AG04450 (cell line): ENCODE measurements around the gene ZIC5. TPM values are rescaled to one million over a fixed set of nuclear protein-coding genes. Genes with fewer than 3 reads are reported as not detected.
"Not testable (repeated sequence)": the region's sequence is repeated elsewhere in the genome, so short reads cannot be mapped to it uniquely, and the experiment has no call there.

Source experiments
- CTCF ChIA-PET: fragments of 300-600, 350-600 bp; formaldehyde crosslinking; extraction: SDS; loops from one replicate; lab custom pipeline; 2022; ENCODE audit warnings: antibody characterized with exemption, inconsistent platforms; lab: Charles Lee
- POLR2A ChIA-PET: fragments of 350-600 bp; formaldehyde crosslinking; extraction: SDS; loops from one replicate; lab custom pipeline; 2021; ENCODE audit warnings: antibody characterized with exemption, inconsistent platforms; lab: Yijun Ruan, JAX
- DNase-seq: peaks from one replicate; pipeline ENCODE4 v3.0.0-alpha.2; 2011; ENCODE audit warnings: low read depth, low spot score
- H3K27ac ChIP-seq: one replicate; pipeline ENCODE4 v1.5.1; 2012; ENCODE audit warnings: low read depth, low read length, control low read depth
- H3K27me3 ChIP-seq: one replicate; pipeline ENCODE4 v1.6.0; 2012; ENCODE audit warnings: low read length; ENCODE audit not compliant: control insufficient read depth, insufficient read depth
- H3K4me3 ChIP-seq: 2 replicates; pipeline ENCODE4 v1.5.1; 2011; ENCODE audit warnings: mild to moderate bottlenecking, low read depth, low read length, control low read depth
- H3K9me3 ChIP-seq: 2 replicates; pipeline ENCODE4 v1.5.1; 2012; ENCODE audit warnings: low read length; ENCODE audit not compliant: control insufficient read depth, insufficient read depth
- polyA plus RNA-seq: library from polyadenylated mRNA; depleted of rRNA; stranded (reverse); fragments of >200 nt; gene quantifications from 2 replicates; pipeline ENCODE4 v1.2.3, GENCODE V29; 2011
- TF ChIP-seq, protein P1 (sequence below): IDR thresholded peaks from 2 replicates; pipeline ENCODE4 v1.5.1; 2011; ENCODE audit warnings: low read depth, low read length, control low read depth, inconsistent platforms

Gene ZIC5
- polyA plus RNA-seq, 1 experiment, result not detected

DNA sequence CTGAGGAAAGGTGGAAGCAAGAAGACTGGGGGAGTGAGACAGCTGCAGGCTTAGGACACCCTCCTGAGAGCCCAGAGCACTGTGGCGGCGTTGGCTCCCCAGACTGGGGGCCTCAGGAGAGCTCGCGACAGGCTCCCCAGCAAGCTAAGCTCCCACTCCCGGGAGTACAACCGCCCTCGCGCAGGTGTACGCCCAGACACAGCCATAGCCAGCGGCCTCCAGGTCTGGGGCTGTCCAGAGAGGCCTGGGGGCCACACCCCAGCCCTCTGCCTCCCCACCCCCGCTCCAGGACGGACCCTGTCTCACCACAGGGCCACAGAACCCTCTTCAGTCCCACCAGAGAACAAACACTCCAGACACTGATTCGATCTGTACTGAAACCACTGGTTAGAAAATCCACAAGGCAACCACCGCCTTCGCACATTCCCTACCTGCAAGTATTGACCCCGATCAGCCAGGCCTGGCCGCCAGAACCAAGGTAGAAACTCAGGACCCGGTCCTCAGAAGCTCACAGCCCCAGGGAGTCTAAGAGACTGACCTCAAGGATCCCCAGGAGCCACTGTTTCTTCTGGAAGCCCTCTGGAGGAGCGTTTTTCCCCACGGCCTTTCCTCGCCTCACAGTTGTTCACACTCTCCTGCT lies 16.3 kb downstream of the ZIC5 start:
- POLR2A ChIA-PET, result no interaction called here

DNA sequence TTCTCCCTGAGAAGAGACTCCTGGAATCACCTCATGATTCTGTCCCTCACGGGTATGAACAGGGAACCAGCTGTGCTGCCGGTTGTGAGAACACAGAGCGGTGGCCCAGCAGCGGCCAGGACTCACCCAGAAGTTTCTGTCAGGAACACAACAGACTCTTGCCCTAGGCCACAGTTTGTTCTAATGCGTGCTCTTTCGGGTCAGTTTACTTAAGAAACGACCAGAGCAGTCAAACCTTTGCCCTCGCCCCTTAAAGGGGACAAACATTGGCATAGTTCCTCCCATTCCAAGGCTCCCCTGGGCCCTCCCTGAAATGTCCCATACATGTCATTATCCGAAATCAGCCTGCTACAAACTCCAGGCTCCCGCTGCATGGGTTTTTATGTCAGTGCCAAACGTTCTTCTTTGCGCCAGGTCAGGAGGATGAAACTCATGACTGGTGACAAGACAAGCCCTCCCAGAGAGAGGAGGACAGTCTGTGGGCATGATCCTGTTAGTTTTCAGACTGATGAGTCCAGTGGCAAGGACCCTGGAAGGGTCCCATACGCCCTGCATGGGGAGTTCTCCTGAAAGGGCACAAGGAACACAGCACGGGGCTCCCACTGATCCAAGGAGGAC lies 18.3 kb downstream of the ZIC5 start:
- TF ChIP-seq, protein P1, sequence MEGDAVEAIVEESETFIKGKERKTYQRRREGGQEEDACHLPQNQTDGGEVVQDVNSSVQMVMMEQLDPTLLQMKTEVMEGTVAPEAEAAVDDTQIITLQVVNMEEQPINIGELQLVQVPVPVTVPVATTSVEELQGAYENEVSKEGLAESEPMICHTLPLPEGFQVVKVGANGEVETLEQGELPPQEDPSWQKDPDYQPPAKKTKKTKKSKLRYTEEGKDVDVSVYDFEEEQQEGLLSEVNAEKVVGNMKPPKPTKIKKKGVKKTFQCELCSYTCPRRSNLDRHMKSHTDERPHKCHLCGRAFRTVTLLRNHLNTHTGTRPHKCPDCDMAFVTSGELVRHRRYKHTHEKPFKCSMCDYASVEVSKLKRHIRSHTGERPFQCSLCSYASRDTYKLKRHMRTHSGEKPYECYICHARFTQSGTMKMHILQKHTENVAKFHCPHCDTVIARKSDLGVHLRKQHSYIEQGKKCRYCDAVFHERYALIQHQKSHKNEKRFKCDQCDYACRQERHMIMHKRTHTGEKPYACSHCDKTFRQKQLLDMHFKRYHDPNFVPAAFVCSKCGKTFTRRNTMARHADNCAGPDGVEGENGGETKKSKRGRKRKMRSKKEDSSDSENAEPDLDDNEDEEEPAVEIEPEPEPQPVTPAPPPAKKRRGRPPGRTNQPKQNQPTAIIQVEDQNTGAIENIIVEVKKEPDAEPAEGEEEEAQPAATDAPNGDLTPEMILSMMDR, result no peak
- no peak for DNase-seq
- Histone ChIP-seq H3K27ac (no peak overlapping the region), H3K9me3 (peaks cover 11% of the 10 kb centered on the region; the same call in 1 of the 2 replicates), H3K4me3 (no peak overlapping the region), H3K27me3 (peaks cover 68% of the 10 kb centered on the region)
- CTCF ChIA-PET, result no interaction called here
- POLR2A ChIA-PET, result no interaction called here

More for the DNA sequence above, 16.3 kb downstream of the ZIC5 start:
- Histone ChIP-seq H3K27me3 (peaks cover 80% of the 10 kb centered on the region), H3K9me3 (peaks cover 18% of the 10 kb centered on the region; the same call in 1 of the 2 replicates), H3K4me3 (no peak overlapping the region), H3K27ac (no peak overlapping the region)
- TF ChIP-seq, protein P1, result no peak
- CTCF ChIA-PET, result interaction anchor here (1.1 kb wide), 1 partner anchor 588 kb away, joined by 3 read pairs; no protein-coding TSS in a partner anchor
- DNase-seq, result no peak

DNA sequence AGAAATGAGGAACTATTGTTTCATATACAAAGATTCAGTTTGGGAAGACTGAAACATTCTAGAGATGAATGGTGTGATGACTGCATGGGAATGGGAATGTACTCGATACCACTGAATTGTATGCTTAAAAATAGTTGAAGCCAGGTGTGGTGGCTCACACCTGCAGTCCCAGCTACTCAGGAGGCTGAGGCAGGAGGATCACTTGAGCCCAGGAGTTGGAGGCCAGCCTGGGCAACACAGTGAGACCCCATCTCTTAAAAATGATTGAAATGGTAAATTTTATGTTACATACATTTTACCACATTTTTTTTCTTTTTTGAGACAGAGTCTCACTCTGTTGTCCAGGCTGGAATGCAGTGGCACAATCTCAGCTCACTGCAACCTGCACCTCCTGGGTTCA lies 19.9 kb downstream of the ZIC5 start:
- POLR2A ChIA-PET, CTCF ChIA-PET, DNase-seq, H3K27ac ChIP-seq, H3K4me3 ChIP-seq: not testable (repeated sequence)
- Histone ChIP-seq H3K9me3 (peaks cover 11% of the 10 kb centered on the region; the same call in 1 of the 2 replicates), H3K27me3 (peaks cover 53% of the 10 kb centered on the region)

DNA sequence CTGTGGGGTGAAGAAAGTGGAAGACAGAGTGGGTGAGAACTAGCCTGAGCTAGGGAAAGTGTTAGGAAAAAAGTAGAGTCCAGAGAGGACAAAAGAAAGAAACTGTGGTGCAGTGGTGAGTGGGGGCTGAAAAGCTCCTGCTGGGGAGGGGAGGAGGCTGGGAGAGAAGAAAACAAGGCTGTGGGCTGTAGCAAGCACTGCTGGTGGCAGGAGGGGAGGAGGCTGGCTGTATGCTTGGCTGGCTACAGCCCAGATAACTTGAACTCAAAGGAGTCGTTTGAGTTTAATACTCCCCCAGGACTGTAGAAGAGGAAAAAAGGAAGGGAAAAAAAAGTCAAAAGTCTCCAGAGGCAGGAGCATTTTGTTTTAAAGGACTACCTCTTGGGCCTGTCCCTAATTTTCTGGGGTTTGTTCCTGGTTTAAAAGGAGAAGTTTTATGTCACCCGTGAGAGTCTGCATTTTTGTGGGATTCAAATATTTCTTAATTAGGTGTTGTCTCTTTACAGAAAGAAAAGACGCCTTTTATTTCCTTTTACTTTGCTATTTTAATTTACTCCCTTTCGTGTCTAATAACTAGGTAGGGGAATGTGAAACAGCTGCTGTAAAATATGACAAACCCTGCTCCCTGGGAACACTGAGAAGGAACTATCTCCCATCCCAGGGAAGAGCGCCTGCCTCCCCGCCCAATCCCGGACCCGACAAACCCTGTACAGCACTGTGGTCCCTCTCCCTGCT lies 21.7 kb downstream of the ZIC5 start:
- H3K9me3 ChIP-seq, result no peaks in the 10 kb centered on the region; the same call in 1 of the 2 replicates
- POLR2A ChIA-PET, result no interaction called here
- CTCF ChIA-PET, result no interaction called here
- H3K27ac ChIP-seq, result no peak overlapping the region
- H3K27me3 ChIP-seq, result peaks cover 37% of the 10 kb centered on the region
- TF ChIP-seq, protein P1, result no peak
- H3K4me3 ChIP-seq, result no peak overlapping the region
- no peak for DNase-seq

DNA sequence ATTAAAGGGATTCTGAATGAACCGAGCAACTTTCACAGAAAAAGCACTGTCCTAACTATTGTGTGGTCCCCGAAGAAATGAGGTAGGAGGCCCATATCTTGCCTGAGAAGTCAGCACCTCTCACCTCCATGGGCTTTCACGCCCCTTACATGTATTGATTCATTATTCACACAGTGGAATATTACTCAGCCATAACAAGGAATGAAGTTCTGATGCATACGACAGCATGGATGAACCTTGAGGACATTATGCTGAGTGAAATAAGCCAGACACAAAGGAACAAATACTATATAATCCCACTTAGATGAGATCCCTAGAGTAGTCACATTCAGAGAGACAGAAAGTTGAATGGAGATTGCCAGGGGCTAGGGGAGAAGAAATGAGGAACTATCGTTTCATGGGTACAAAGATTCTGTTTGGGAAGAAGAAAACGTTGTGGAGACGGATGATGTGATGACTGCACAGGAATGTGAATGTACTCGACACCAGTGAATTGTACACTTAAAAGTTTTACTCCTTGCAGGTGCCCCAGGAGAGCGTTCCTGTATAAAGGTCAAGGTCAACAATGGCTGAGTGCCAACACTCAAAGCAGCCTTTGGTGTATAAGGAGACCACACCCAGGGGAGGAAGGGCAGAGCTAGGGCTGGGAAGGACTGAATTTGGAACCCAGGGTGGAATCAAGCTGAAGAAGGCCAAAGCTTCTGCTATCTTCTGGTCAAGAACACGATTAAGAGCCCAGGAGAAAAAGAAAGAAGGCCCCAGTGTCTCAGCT lies 22.5 kb downstream of the ZIC5 start:
- ChIA-PET POLR2A (no interaction called here), CTCF (no interaction called here)
- no peak for DNase-seq
- H3K27ac ChIP-seq, result no peak overlapping the region
- TF ChIP-seq, protein P1, result no peak
- no peaks in the 10 kb centered on the region for H3K9me3 ChIP-seq
- H3K27me3 ChIP-seq, result peaks cover 31% of the 10 kb centered on the region
- H3K4me3 ChIP-seq, result no peak overlapping the region
